HS-5 (cell line): Measurements from ENCODE around the gene INTS1.

Experiments
- DNase-seq: peaks from one replicate; pipeline ENCODE4 v3.0.0-alpha.2; 2012; ENCODE audit warnings: low read depth

Gene INTS1

DNA sequence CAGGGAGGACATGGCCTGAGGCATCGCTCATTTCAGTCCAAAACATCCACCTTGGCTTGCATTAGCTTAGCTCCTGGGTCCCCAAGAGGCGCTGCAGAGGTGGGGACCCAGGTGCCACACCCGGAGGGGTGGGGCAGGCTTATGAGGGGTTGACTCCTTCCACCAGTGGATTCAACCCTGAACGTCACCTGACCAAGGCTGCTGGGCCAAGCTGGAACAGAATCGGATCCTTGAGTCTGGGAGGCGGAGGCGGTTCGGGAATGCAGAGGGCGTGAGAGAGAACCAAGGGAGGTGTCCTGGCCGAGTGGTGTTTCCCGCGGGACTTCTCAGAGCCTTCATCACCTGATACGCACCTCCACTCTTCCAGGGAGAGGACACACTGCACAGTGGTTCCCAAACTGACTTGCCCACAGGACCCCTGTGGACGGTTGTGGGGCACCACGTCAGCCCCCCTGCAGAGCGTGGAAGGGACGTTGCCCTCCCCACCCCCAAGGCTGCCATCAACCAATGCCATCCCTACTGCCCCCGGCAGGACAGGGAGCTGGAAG lies 40.4 kb downstream of the INTS1 start:
- DNase-seq = no peak

DNA sequence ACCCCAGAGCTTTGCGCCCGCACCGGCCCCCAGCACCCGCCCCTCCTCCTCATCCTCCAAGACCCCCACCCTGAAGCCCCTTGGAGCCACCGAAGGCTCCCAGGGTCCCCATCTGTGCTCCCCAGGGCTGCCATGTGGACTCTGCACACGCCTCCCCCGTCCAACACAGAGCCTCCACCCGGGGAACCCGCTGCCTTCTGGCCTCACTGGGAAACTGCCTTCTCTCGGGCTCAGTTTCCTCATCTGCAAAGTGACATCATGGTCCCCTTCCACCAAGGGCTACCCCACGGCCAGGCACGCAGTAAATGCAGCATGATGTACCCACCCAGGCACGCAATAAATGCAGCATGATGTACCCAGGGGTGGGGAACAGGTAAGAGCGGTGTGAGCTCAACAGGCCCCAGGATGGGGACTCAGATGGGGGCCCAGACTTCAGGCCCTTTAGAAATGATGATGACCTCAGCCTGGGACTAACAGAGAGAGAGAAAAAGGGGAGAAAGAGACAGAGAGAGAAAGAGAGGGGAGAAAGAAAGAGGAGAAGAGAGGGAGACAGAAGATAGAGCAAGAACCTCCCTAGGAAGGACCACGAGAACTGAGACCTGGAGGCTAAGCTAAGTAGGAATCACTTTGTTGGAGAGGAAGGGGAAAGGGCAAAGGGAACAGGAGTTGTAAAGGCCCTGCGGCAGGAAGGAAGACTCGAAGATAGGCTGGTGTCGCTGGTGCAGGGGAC lies 42.4 kb downstream of the INTS1 start:
- no peak for DNase-seq

DNA sequence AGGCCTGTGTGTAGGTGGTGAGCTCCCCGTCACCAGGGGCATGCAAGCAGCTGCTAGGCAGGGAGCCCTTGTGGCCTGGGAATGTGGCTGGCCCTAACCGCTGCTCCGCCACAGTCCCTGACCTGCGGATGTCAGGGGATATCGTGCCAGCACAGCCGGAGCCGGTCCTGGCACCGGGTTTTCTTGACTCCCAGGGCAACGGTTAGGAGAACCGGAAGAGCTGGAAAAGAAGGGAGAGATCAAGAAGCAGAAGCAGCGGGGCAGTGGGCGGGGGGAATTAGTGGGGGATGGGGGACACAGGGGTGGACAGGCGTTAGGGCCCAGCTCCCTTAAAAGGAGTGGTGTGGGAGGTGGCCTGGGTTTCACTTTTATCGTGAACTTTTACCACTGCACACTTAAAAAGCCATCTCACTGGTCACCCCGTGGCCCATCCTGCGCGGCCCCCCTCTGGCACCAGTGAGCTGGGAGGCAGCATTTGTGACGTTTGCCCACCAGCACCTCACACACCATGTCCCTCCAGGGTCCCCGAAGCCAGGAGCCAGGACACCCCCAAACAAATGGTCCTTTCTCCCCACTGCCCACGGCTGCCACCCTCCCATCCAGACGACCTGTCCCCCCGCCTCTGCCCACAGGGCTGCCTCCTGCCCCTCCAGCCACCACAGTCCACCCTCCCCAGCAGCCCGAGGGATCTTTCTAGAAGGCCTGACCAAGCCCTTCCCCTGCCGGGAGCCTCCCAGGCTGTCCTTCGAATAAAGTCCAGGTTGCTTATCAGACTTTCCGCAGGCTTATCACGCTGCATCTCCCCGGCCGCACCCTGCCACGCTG lies 43.2 kb downstream of the INTS1 start:
- DNase-seq = no peak

DNA sequence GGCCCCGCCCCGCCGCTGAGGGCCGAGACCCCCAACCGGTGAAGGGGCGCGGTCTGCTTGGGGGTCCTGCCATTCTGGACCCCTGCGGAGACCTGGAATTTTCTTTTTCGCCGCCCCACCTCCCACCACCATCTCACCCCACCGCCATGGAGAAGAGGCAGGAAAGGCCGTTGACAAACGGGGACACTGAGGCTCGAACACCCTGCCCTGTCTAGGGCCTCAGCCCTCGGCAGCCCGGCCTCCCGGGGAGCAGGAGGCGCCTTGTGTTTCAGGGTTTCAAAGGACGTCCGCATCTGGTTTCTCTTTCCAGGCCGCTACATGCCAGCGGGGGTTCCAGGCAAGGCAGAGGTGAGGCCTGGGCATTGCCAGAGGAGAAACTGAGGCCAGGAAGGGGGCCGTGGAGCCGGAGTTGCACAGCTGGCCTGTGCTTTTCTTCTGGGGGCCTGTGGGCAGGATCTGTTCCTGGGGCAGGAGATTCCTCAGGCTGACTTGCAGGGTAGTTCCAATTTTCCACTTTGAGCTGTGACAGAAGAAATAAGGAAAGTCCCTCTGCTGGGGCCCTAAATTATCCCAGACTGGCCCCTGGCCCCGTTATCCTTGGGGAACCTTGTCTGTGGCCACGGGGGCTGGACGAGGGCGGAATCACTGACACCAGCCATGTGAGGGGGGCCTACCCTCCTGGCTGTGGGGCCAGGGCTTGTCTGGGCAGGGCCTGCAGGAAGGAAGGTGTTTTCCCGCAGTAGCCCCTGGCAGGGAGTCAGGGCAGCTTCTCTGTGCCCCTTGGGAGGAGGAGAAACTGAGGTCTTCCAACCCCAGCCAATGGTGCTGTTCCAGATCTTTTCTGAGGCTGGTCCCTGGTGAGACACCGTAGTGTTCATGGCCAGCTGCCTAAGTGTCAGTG lies 44.0 kb downstream of the INTS1 start:
- DNase-seq = no peak

DNA sequence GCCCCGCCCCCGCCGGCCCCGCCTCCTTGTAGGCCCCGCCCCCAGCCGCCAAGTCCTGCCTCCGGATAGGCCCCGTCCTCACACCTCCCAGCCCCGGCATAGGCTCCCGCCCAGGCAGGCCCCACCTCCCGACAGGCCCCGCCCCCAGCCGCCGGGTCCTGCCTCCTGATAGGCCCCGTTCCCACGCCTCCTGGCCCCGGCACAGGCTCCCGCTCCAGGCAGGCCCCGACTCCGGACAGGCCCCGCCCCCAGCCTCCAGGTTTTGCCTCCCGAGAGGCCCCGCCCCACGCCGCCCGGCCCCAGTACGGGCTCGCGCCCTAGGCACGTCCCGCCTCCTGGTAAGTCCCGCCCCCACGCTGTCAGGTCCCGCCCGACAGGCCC lies 44.7 kb downstream of the INTS1 start:
- peak; percentile 85 for DNase-seq

DNA sequence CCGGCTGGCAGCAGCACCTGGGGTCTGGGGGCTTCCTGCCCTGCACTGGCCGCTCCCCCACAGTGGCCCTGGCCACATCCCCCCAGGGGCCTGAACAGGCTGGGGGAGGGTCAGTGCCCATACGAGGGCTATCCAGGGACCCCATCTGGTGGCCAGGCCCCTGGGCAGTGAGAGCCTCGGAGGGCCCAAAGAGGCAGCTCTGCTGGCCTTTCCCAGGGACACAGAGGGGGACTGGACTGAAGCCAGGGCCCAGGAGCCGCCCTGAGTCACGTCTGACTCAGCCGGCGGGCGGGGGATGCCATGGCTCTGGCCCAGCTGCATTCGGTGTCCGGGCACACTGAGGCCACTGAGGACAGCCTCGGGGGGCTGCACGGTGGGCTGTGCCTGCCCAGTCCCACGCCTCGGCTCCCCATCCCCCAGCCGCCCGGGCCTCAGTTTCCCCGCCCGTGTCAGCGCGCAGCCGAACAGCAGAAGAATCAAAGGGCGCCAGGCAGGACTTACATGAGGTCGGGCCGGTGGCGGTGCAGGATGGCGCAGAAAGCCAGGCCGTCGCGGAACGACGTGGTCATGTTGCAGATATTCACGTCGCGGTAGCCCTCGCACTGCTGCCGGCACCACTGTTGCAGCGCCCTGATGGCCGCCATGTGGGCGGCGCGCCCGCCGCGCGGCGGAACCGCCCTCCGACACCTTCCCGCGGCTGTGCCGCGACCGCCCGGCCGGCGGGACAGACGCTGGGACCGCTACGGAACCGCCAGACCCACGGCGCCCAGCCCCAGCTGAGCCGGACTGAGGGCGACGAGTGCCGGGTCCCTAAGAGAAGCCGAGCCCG lies 45.3 kb downstream of the INTS1 start, which contains the start of gene MICALL2:
MICALL2 (minus strand) TSS at position 788 of the 829 bp plus-strand sequence; CDS start at position 644, 144 bp downstream.
- DNase-seq = peak; percentile 71

DNA sequence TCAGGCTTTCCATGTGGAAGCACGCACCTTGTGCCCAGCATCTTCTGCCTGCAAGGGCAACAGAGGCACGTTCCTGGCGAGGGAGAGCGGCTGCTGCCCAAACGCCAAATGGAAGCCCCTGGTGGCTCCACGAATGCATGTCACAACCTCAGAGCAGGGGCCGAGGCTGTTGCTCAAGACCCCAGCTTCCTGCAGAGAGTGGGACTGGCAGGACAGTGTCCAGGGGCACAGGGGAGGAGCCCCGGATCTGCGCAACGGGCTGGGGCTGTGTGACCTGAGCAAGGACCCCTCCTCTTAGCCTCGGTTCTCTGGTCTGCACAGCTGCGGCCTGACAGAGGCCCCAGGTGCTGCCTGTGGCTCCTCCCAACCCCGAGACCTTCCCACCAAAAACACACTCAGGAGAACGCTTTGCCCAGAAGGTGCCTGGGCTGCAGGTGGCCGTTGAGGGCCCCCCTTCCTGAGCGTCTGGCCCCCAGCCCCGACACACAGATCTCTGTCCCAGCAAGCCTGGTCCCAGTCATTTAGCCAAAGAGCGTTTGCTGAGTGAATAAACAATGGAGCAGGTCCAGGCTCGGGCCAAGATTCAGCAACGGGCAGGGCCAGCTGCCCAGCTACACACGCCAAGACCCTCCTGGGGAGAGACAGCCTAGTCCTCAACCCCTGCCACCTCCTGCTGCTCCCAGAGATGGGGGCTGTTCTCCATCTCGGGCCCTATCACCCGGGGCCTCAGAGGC lies 46.1 kb downstream of the INTS1 start:
- no peak for DNase-seq

DNA sequence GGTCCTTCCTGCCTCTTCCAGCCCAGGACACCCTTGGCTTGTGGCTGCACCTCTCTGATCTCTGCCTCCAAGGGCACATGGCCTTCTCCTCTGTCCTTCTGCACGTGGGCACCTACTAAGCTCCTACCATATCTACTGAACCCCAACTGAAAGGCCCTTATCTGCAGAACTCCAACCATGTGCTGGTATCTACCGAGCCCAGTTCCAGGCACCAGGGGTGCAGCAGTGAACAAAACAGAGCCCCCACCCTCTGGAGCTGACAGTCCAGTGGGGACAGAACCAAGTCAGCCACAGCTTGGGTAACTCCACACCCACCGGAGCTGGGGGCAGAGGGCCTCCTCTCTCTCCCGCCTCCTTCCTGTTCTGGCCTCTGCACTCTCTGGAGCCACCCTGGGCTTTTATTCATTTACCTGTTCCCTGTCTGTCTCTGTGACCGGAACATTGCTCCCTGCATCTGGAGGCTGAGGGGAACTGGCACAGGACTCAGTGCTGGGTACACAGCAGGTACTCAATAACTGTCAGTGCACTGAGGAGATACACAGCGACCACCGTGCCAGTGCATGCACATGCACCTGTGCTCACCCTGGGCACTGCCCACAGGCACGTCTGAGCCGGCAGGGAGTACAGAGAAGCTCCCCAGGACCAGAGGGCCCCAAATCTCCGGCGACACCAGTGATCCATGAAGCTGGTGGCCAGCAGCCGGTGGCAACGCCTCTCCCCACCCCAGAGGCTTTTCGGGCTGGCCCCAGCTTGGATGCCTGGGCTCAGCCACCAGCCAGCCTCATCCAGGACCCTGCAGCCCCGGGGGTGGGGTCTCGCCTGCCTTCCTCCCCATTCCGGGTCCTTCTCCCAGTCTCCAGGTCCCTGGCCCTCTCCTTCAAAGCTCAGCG lies 46.9 kb downstream of the INTS1 start:
- DNase-seq = no peak

DNA sequence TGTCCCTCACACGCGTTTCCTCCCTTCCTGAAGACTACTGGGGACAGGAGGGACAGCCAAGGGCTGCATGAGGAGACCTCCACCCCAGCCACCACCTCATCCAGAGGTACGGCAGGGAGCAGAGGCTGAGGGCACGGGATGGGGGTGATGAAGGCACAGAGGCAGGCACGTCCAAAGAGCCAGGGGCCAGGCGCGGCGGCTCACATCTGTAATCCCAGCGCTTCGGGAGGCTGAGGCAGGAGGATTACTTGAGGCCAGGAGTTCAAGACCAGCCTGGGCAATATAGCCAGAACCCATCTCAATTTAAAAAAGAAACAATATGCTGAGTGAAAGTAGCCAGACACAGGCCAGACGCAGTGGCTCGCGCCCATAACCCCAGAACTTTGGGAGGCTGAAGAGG lies 48.2 kb downstream of the INTS1 start:
- DNase-seq = no peak

DNA sequence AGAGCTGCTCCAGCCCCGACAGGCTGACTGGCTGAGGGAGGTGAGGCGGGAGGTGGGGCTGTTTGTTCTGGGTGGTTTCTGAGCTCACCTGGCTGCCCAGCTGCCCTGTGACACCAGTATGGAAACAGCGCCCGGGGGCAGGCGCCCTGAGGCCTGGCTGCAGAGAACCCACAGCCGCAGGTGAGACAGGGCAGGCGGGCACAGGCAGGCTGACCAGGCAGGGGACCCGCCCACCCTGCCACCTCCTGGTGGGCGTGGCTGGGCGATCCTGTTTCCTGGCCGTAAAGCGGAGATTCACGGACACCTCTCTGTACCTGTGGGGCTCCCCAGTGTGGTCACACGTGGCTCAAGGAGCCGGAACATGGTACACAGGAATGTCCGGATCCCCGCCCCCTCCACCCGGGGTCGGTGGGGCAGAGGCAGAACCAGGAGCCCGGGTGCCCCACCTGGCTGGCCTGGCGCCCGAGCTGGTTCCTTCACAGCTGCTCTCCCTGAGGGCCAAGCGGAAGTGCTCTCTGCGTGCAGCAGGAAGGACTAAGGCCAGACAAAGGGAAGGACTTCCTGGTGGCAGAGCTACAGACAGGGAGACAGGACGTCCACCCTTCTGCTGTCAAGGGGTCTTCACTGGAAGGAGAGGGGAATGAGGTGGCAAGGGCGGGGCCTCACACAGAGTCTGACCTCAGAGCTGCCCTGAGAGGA lies 48.8 kb downstream of the INTS1 start:
- no peak for DNase-seq

DNA sequence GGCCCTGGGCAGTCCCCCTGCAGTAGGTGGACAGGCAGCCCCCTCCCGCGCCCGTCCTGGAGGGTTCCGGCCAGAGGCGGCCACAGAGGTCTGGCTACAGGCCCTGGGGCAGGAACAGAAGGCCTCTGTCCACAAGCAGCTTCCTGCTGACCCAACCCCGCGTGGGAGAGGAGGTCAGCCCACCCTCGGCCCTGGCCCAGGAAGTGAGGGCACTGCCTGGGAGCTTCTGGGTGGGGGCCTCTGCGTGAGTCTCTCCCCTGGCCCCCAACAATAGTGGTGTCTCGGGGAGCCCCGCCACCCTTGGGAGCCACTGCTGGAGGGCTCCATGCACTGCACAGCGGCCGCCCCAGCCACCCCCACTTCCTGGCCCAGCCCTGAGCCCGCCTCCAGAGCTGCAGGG lies 49.6 kb downstream of the INTS1 start:
- DNase-seq = no peak

DNA sequence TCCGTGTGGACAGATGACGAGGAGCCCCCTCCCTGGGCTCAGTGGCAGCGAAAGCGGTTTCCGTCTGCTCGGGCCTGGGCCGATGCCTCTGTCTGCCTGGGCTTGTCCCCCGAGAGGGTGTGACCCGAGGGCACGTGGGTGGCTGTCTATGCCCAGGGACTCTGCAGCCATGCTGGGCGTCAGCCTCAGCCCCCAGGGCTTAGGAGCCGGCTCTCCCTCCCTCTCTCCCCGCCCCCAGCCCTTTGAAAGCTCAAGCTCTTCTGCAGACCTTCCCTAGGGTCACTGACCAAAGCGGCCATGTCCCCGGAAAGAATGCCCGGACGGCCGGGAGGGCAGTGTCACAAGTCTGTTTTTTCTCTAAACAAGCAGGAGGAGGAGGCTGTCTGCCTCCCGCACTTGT lies 52.0 kb downstream of the INTS1 start:
- no peak for DNase-seq

DNA sequence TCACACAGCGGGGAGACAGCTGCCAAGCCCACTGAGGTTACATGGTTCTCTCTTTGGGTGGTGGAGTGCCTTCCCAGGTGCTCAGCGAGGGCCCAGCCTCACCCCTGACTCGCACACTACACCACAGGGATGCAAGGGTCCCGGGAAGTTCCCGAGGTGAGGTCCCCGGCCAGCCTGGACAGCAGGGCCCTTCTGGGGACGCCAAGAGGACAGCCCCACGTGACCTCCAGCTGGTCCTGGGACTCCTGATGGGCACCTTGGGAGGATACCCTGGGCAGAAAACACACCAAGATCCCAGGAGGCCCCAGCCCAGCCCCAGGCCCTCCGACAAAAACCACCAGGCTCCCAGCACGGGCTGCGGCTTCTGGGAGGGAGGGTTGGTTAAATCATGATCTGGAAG lies 53.2 kb downstream of the INTS1 start:
- DNase-seq = no peak

DNA sequence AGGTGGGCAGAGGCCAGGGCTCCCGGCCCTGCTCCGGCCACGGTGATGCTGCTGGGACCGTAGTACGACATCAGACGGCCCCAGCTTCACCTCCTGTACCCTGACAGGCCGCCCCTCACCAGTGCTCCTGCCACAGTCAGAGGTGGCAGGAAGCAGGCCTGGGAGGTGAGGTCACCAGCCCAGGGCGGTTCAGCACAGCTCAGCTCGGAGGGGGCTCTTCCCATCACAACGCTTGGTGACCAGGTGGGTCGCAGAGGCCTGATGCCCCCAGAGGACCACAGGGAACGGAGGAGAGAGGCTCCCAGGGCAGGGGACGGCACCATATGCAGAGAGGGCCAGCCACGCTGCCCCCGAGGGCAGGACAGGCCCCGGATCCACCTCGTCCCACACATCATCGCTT lies 53.8 kb downstream of the INTS1 start:
- no peak for DNase-seq

DNA sequence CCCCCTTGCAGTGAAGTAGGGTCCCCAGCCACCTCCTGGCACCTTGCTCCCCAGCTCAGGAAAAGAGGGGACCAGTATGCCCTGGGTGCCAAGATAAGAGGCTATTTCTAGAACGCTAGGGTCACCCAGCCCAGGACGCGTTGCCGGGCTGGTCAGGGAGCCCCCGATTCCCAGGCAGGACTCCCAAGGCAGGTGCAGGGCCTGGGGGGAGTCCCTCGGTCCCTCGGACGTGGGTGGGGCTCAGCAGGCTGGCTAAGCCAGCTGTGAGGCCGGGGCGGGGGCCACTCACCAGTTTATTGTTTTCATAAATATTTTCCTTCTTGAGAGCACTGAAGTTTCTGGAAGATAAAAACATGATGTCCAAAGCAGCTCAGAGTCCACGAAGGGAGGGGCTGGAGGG lies 54.2 kb downstream of the INTS1 start:
- no peak for DNase-seq

DNA sequence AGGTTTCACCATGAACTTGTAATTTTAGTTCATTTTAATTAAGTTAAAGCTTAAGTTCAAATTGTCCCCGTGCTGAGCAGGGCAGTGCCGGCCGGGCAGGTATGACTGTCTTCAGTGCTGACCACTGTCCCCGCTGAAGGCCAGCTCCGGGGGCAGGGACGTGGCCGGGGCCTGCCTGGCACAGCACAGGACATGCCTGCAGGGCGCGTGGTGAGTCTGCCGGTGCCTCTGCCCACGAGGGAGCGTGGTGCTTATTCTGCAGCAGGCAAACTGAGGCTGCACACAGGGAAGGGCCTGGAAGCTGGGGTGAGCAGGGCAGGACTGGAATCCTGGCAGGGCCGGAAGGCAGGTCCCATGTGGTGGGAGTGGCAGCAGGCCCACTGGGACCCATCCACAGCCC lies 54.7 kb downstream of the INTS1 start:
- DNase-seq = no peak

DNA sequence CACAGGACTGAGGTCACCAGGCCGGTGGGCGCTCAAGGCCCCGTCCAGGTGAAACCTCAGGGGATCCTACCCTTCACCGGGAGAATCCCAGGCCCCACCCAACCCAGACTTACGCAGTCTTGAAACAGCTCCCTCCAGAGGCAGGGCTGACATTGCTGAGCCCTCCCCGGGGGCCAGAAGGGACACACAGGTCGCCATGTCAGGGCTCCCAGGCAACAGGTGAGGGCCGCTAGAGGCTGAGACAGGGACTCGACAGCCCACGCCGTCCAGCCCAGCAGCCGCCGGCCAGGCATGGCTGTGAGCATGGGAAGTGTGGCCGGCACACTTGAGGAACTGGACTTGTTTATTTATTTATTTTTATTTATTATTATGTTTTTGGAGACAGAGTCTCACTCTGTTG lies 55.2 kb downstream of the INTS1 start:
- DNase-seq = no peak

DNA sequence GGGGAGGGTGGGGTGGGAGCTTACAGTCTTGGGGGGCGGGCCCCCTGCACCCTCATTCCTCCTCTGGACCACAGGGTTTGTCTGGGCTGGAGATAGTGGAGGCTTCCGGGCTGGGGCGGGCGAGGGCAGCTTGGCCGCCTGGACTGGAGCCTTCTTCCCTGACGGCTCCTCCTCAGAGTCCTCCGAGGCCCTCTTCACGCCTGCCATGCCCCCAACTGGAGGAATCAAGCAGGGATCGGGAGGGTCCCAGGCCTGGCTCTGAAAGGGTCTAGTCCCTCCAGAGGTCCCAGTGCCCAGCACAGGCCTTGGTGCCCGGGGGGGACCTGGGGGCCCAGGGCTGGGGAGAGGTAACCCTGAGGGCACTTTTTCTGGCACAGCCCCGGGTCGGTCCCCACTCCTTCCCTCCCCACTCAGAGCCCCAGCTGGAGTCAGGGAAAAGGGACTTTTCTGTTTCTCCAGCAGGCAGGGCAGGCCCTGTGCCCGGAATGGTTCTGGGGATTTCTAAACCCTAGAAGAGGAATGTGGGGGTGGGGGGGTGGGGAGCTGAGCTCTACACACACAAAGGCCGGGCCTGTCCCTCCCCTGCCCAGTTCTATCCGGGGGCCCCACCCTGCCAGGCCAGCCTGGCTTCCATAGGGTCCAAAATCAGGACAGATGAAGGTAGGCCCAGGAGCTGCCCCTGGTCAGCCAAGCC lies 56.5 kb downstream of the INTS1 start:
- no peak for DNase-seq
